Iris pigment epithelial cell (primary cell): ENCODE measurements around the gene DAZ4.
"Not testable (repeated sequence)": the region's sequence is repeated elsewhere in the genome, so short reads cannot be mapped to it uniquely, and the experiment has no call there.

ENCODE experiments used
- DNase-seq: peaks from one replicate; pipeline ENCODE4 v3.0.0-alpha.2; 2011; ENCODE audit warnings: low read depth

DAZ4 gene

GRCh38 chrY:24833619-24834018, at the start of gene DAZ4:
DAZ4 (plus strand) TSS chrY:24833919; CDS start chrY:24834127, 208 bp downstream.
- not testable (repeated sequence) for DNase-seq

- not testable (repeated sequence) for DNase-seq
Measured at GRCh38 chrY:24813293-24813692, 20.4 kb upstream of the DAZ4 start, which contains the start of gene DAZ3. DAZ3 (minus strand) TSS chrY:24813393; CDS start chrY:24813185, 208 bp downstream.

GRCh38 chrY:24821836-24822235, 11.9 kb upstream of the DAZ4 start:
- not testable (repeated sequence) for DNase-seq

GRCh38 chrY:24824184-24824879, 9.4 kb upstream of the DAZ4 start:
- not testable (repeated sequence) for DNase-seq

- DNase-seq, result not testable (repeated sequence)
Measured at GRCh38 chrY:24825069-24825468, 8.7 kb upstream of the DAZ4 start.
